Neural progenitor cell (in vitro differentiated cells): ENCODE results near the gene PIK3C2B.

Source experiments
- CTCF ChIP-seq: fragments of 200-600 bp; sonication (generic); IDR thresholded peaks from 2 replicates; pipeline ENCODE4 v1.5.1; 2017; ENCODE audit warnings: antibody characterized with exemption, mild to moderate bottlenecking
- EZH2 ChIP-seq: fragments of 200-600 bp; sonication (generic); IDR thresholded peaks from 2 replicates; pipeline ENCODE4 v1.6.1; 2017; ENCODE audit warnings: antibody characterized with exemption, mild to moderate bottlenecking, moderate library complexity
- EZH2phosphoT487 ChIP-seq: fragments of 200-600 bp; sonication (generic); IDR thresholded peaks from 2 replicates; pipeline ENCODE4 v1.6.1; 2017; ENCODE audit warnings: antibody characterized with exemption

GRCh38 chr1:204466416-204467405 is 27.9 kb downstream of the PIK3C2B start:
- no peak for TF ChIP-seq CTCF
- TF ChIP-seq EZH2phosphoT487: no peak
- TF ChIP-seq EZH2: no peak
